Measurements from ENCODE around the gene IRF2BP1.

DNA sequence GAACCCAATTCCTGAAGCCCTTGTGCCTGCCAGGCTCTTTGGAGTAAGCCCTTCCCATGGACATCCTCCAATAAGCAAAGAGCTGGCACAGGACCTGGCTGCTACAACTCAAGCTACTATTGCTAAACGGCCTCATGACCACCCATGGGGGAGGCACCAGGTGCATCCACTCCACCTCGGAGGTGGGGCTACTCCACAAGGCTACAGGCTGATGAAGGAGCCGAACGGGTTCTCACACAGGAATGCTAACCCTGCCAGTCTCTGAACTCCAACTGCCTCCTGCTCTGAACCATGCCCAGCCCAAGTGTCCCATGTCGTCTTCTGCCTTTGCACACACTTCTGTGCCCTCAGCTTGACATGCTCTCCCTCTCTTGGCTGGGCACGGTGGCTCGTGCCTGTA, 33.0 kb downstream of the IRF2BP1 start:
- TF ChIP-seq CTCF (IDR thresholded peaks at IDR 0.05), result no peak
- no peak for TF ChIP-seq ZFX (IDR thresholded peaks at IDR 0.05; ENCODE audit: borderline replicate concordance)
